MM.1S (cell line): ENCODE data around the gene C1orf50.

ENCODE experiments used
- CTCF ChIP-seq: fragments of 300-600 bp; sonication (generic); IDR thresholded peaks from 2 replicates; pipeline ENCODE4 v1.5.1; 2016; ENCODE audit warnings: antibody characterized with exemption, low read length, mixed read lengths
- EZH2 ChIP-seq: fragments of 300-600 bp; sonication (generic); optimal IDR thresholded peaks from 2 replicates; pipeline ENCODE3; 2017; ENCODE audit warnings: low read depth, mild to moderate bottlenecking, antibody characterized with exemption, low read length, mixed read lengths

- TF ChIP-seq CTCF: no peak
- TF ChIP-seq EZH2: no peak
Measured at GRCh38 chr1:42816585-42817439, 49.8 kb downstream of the C1orf50 start, which contains the start of the genes ERMAP and SVBP.
